ENCODE data around the gene CFAP54.

CFAP54 gene

DNA sequence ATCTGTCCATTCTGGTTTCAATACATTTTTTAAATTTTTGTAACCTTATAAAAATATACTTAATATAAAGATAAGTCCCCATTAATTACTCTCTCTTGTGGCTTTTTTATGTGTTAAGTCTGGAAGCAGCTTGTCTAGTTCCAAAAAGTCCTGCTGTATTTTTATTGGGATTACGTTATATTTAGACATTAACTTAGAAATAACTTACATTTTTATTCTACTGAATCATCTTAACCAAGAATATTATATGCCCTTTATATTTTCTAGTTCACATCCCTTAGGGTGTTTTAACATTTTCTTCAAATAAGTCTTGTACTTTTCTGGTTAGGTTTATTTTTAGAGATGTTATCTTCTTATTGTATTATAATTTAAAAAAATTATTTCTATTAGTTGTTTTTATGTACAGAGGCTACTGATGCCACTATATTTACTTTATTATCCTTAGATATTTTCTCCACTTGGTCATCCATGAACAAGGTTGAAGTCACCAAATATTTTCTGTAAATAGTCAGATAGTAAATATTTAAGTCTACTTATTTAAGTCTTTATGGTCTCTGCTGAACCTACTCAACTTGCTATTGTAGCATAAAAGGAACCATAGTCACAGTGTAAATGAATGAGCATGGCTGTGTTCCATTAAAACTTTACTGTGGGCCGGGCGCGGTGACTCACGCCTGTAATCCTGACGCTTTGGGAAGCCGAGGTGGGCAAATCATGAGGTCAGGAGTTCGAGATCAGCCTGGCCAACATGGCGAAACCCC, 285.3 kb downstream of the CFAP54 start:
- TF ChIP-seq FOXP2 (optimal IDR thresholded peaks at IDR 0.05; ENCODE audit: borderline replicate concordance, extremely low read depth, extremely low read length, insufficient read depth): no peak
- TF ChIP-seq TAF1 (IDR thresholded peaks at IDR 0.05; ENCODE audit: borderline replicate concordance, insufficient read depth, low read length): no peak
- TF ChIP-seq POLR2AphosphoS5 (IDR thresholded peaks at IDR 0.05; ENCODE audit: low read depth, low read length): no peak
- TF ChIP-seq SIN3A (IDR thresholded peaks at IDR 0.05; ENCODE audit: borderline replicate concordance, insufficient read depth, low read length): no peak
- TF ChIP-seq, protein P1, sequence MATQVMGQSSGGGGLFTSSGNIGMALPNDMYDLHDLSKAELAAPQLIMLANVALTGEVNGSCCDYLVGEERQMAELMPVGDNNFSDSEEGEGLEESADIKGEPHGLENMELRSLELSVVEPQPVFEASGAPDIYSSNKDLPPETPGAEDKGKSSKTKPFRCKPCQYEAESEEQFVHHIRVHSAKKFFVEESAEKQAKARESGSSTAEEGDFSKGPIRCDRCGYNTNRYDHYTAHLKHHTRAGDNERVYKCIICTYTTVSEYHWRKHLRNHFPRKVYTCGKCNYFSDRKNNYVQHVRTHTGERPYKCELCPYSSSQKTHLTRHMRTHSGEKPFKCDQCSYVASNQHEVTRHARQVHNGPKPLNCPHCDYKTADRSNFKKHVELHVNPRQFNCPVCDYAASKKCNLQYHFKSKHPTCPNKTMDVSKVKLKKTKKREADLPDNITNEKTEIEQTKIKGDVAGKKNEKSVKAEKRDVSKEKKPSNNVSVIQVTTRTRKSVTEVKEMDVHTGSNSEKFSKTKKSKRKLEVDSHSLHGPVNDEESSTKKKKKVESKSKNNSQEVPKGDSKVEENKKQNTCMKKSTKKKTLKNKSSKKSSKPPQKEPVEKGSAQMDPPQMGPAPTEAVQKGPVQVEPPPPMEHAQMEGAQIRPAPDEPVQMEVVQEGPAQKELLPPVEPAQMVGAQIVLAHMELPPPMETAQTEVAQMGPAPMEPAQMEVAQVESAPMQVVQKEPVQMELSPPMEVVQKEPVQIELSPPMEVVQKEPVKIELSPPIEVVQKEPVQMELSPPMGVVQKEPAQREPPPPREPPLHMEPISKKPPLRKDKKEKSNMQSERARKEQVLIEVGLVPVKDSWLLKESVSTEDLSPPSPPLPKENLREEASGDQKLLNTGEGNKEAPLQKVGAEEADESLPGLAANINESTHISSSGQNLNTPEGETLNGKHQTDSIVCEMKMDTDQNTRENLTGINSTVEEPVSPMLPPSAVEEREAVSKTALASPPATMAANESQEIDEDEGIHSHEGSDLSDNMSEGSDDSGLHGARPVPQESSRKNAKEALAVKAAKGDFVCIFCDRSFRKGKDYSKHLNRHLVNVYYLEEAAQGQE (IDR thresholded peaks at IDR 0.05; ENCODE audit: insufficient read depth in 1 of 2, low read depth in 2 of 2, low read length in 2 of 2): no peak

DNA sequence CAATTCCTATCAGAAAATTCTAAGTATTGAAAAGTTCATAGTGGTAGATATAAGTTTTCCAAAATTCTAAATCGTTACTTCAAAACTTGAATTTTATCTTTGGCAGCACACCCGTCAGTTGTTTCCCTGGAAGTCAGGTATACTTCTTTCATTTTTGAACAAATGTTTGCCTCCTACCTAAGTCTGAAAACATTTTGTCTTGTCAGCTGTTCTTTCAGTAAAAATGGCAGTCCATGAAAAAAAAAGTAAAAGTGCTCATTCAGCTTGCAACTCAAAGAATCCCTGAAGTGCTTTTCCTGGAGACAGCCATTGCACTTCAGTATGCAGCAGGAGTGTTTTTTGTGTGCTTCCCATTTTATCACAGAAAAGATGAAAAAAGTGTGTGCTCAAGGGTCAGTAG, 287.5 kb downstream of the CFAP54 start:
- TF ChIP-seq, protein P1 (IDR thresholded peaks at IDR 0.05; ENCODE audit: insufficient read depth in 1 of 2, low read depth in 2 of 2, low read length in 2 of 2): no peak
- TF ChIP-seq POLR2AphosphoS5 (IDR thresholded peaks at IDR 0.05; ENCODE audit: low read depth, low read length) (no peak), TAF1 (IDR thresholded peaks at IDR 0.05; ENCODE audit: borderline replicate concordance, insufficient read depth, low read length) (no peak), FOXP2 (optimal IDR thresholded peaks at IDR 0.05; ENCODE audit: borderline replicate concordance, extremely low read depth, extremely low read length, insufficient read depth) (no peak), SIN3A (IDR thresholded peaks at IDR 0.05; ENCODE audit: borderline replicate concordance, insufficient read depth, low read length) (no peak)

DNA sequence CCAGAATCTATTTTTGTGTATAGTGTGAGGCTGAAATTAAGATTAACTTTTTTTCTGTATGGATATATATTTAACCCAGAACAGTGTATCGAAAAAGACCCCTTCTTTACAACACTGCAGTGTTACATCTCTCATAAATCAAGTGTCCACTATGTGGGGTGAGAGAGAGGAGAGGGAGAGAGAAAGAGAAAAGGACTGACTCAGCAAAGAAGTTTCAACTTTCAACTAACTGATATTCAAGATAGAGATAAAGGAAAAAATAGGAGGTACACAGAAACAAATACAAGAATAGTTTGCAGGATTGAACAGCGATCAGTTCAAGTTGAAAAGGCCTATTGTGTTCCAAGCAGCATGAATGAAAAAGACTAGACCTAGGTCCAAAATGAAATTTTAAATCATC, 291.0 kb downstream of the CFAP54 start:
- TF ChIP-seq TAF1 (IDR thresholded peaks at IDR 0.05; ENCODE audit: borderline replicate concordance, insufficient read depth, low read length): no peak
- TF ChIP-seq SIN3A (IDR thresholded peaks at IDR 0.05; ENCODE audit: borderline replicate concordance, insufficient read depth, low read length): no peak
- TF ChIP-seq FOXP2 (optimal IDR thresholded peaks at IDR 0.05; ENCODE audit: borderline replicate concordance, extremely low read depth, extremely low read length, insufficient read depth): no peak
- TF ChIP-seq POLR2AphosphoS5 (IDR thresholded peaks at IDR 0.05; ENCODE audit: low read depth, low read length): no peak
- TF ChIP-seq, protein P1 (IDR thresholded peaks at IDR 0.05; ENCODE audit: insufficient read depth in 1 of 2, low read depth in 2 of 2, low read length in 2 of 2): no peak

DNA sequence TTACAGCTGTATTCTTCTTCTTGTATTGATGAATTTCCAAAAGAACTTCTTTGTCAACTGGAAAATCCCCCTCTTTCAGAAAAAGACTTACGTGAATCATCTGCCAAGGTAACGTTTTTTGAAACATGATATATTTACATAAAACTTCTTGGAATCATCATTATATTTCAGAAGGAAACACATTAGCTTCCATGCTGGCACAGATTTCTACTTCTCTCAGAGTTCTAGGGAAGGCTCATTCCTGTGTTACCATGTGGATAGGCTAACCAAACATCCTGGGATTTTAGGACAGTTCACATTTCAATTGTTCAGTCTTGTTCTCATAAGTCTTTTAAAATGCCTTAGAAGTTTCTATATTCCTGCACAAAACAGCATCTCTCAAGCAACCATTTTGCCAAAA, 297.4 kb downstream of the CFAP54 start:
- TF ChIP-seq, protein P1 (IDR thresholded peaks at IDR 0.05; ENCODE audit: insufficient read depth in 1 of 2, low read depth in 2 of 2, low read length in 2 of 2): no peak
- TF ChIP-seq FOXP2 (optimal IDR thresholded peaks at IDR 0.05; ENCODE audit: borderline replicate concordance, extremely low read depth, extremely low read length, insufficient read depth) (no peak), TAF1 (IDR thresholded peaks at IDR 0.05; ENCODE audit: borderline replicate concordance, insufficient read depth, low read length) (no peak), POLR2AphosphoS5 (IDR thresholded peaks at IDR 0.05; ENCODE audit: low read depth, low read length) (no peak), SIN3A (IDR thresholded peaks at IDR 0.05; ENCODE audit: borderline replicate concordance, insufficient read depth, low read length) (no peak)
